Esophagus (tissue), 2 donors: ENCODE data around the gene COL13A1. TPM values are rescaled to one million over a fixed set of nuclear protein-coding genes. Genes with fewer than 3 reads are reported as not detected.

Experiments
- H3K27ac ChIP-seq, 2 donors: one replicate each; pipeline ENCODE4 v1.5.1; 2013; ENCODE audit warnings: low read depth in 2 of 2, mild to moderate bottlenecking in 2 of 2, inconsistent platforms in 1 of 2, low read length in 1 of 2, moderate library complexity in 1 of 2
- H3K27me3 ChIP-seq, 2 donors: one replicate each; pipeline ENCODE4 v1.6.1; 2013; ENCODE audit warnings: low read length in 2 of 2, control low read depth in 1 of 2, mild to moderate bottlenecking in 1 of 2; ENCODE audit not compliant: insufficient read depth in 2 of 2, control insufficient read depth in 1 of 2
- H3K36me3 ChIP-seq, 2 donors: one replicate each; pipeline ENCODE4 v1.6.1; 2013; ENCODE audit warnings: low read length in 1 of 2; ENCODE audit not compliant: control insufficient read depth in 2 of 2, insufficient read depth in 2 of 2
- H3K4me1 ChIP-seq, 2 donors: one replicate each; pipeline ENCODE4 v1.6.1; 2013; ENCODE audit warnings: low read length in 1 of 2; ENCODE audit not compliant: control insufficient read depth in 2 of 2, insufficient read depth in 2 of 2
- H3K4me3 ChIP-seq, 2 donors: one replicate each; pipeline ENCODE4 v1.5.1; 2013; ENCODE audit warnings: low read length in 2 of 2, mild to moderate bottlenecking in 2 of 2, low read depth in 1 of 2, moderate library complexity in 1 of 2
- H3K9me3 ChIP-seq, 2 donors: one replicate each; pipeline ENCODE4 v1.6.1; 2013; ENCODE audit warnings: mild to moderate bottlenecking in 2 of 2, low read depth in 1 of 2, low read length in 1 of 2, moderate library complexity in 1 of 2; ENCODE audit not compliant: control insufficient read depth in 2 of 2, insufficient read depth in 1 of 2
- WGBS, 2 donors: extraction: QIAGEN DNeasy Blood & Tissue Kit; methylation state at CpG; one replicate each; pipeline ENCODE4 v1.1.7; 2013; 5-methylcytosine and 5-hydroxymethylcytosine counted together
- polyA plus RNA-seq, 2 donors: library from polyadenylated mRNA; stranded (reverse); fragments of 200-250 nt; gene quantifications; one replicate each; pipeline ENCODE4 v1.2.3, GENCODE V29; 2013
- donor health status: healthy with polysubstance abuse.
- donor health status: Bipolar disorder and iron deficiency.

Gene COL13A1
- polyA plus RNA-seq, 2 donors = 0.95 to 2.0 TPM

- Histone ChIP-seq H3K27me3 (no peaks in the 10 kb centered on the region), H3K9me3 (no peaks in the 10 kb centered on the region), H3K27ac (no peak overlapping the region), H3K4me3 (no peak overlapping the region), H3K4me1 (peaks cover 0 to 20% of the 10 kb centered on the region in 2 donors), H3K36me3 (no peaks in the 10 kb centered on the region)
Measured at GRCh38 chr10:69958556-69958902, 156.8 kb downstream of the COL13A1 start.

GRCh38 chr10:69959911-69960310 lies 158.2 kb downstream of the COL13A1 start:
- Histone ChIP-seq H3K4me3 (no peak overlapping the region), H3K27ac (no peak overlapping the region), H3K27me3 (no peaks in the 10 kb centered on the region), H3K4me1 (peaks cover 0 to 15% of the 10 kb centered on the region in 2 donors), H3K9me3 (no peaks in the 10 kb centered on the region), H3K36me3 (no peaks in the 10 kb centered on the region)
- 62 to 75% methylated on average over 8 of the region's 8 CpGs for WGBS, 2 donors

- WGBS, 2 donors = 75 to 83% methylated on average over 4 of the region's 4 CpGs
- H3K27ac ChIP-seq = no peak overlapping the region
Measured at GRCh38 chr10:69960606-69960987, 158.9 kb downstream of the COL13A1 start.

DNA sequence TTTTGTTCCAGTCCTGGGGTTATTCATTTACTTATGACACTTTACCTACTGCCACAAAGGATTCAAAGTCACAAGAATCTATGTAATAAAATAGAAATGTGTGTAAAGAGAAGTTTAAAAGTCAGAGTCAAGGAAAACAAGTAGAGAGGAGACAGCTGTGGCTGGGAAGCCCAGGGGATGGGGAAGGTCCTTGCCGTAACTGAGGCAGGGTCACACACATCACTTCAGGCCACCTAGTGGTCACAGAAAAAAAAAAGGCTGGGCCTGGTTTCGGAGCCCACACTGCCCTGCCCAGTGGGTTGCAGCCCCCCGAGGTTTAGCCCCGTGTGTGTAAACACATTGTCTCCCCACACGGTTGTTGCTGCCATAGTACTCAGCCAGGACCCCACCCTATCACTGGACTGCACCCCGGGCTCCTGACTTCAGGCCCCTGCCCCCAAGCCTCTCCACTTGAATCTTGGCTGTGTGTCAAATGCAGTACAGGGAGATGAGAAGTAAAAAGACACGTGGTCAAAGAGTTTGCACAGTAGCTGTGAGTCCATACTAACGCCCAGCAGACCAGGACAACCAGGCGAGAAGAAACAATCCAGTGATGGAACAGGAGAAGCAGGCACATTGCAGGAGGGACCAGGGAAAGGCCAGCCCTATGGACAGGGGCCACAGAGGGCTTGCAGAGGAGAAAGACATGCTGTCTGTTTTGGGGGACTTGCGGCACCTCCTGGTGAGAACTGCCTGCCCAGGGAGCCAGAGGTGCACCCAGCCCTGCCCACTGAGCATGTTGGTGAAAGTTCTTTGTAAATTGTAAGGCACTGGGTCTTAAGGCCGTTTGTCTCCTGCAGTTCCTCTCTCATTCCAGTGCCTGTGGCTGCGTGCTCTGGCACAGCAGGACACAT lies 159.5 kb downstream of the COL13A1 start:
- Histone ChIP-seq H3K4me3 (no peak overlapping the region), H3K36me3 (no peaks in the 10 kb centered on the region), H3K4me1 (peaks cover 0 to 8% of the 10 kb centered on the region in 2 donors), H3K27ac (no peak overlapping the region), H3K27me3 (no peaks in the 10 kb centered on the region), H3K9me3 (no peaks in the 10 kb centered on the region)
- 52 to 59% methylated on average over 12 of the region's 12 CpGs for WGBS, 2 donors

More at GRCh38 chr10:69960606-69960987, 158.9 kb downstream of the COL13A1 start:
- H3K4me3 ChIP-seq = no peak overlapping the region
- H3K4me1 ChIP-seq = peaks cover 0 to 12% of the 10 kb centered on the region in 2 donors
- H3K36me3 ChIP-seq = no peaks in the 10 kb centered on the region
- H3K9me3 ChIP-seq = no peaks in the 10 kb centered on the region
- no peaks in the 10 kb centered on the region for H3K27me3 ChIP-seq

DNA sequence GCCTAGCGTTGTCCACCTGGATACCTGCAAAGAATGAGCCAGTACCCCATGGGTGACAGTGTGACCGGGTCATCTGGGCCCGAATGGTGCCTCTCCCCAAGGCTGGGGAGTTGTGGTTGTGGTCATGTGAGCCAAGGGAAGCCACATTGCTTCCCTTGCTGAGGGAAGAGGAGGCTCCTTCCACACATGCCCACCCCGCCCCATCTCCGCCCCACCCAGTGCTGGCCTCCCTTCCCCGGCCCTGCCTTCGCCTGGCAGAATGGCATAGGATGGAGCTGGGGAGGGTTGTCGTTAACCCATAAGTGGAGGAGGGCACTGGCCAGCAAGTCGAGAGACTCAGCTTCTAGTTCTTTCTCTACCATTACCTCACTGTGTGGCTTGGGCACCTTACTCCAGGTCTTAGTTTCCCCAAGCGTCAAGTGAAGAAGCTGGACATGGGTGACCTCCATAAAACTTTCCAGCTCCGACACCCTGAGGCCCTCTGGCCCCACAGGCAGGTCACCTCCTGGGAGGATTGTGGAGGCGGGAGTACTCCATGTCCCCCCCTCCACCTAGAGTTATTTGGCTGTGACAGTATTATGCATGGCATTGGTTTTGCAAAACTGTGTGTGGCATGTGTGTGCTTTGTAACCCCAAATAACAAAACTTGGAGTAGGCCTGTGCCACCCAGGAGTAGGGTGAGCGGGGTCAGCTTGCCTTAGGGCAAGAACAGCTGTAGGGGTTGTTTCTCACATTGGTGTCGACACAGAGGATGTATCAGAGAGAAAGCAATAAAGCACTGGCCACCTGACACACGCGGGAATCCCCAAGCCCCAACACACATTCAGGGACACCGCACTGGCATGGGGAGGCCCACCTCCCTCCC lies 160.4 kb downstream of the COL13A1 start:
- 83 to 84% methylated on average over 17 of the region's 17 CpGs for WGBS, 2 donors
- Histone ChIP-seq H3K36me3 (no peaks in the 10 kb centered on the region), H3K4me3 (no peak overlapping the region), H3K27ac (no peak overlapping the region), H3K4me1 (peaks cover 0 to 2% of the 10 kb centered on the region in 2 donors), H3K9me3 (no peaks in the 10 kb centered on the region), H3K27me3 (no peaks in the 10 kb centered on the region)

DNA sequence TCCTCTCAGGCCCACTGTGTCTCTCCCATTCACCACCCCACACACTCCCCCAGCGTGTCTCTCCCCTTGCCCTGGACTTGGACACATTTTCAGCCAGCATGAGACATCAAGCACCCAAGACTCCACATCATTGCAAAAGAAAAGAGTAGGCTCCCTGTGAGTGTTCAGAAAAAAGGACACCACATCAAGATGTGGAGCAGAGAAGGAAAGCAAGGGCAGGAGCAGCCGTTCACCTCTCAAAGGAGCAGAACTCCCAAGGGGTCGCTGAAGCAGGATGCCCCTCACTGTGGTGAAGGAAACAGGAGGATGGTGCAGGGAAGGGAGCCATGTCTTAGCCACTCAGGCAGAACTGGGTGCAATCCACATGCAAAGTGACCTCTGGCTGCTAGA lies 161.0 kb downstream of the COL13A1 start:
- no peak overlapping the region for H3K4me3 ChIP-seq
- no peaks in the 10 kb centered on the region for H3K36me3 ChIP-seq
- 74 to 80% methylated on average over 3 of the region's 3 CpGs for WGBS, 2 donors
- no peaks in the 10 kb centered on the region for H3K27me3 ChIP-seq
- H3K9me3 ChIP-seq = no peaks in the 10 kb centered on the region
- no peak overlapping the region for H3K27ac ChIP-seq
- H3K4me1 ChIP-seq = peaks cover 0 to 2% of the 10 kb centered on the region in 2 donors

- no peaks in the 10 kb centered on the region for H3K36me3 ChIP-seq
- H3K27me3 ChIP-seq = no peaks in the 10 kb centered on the region
- H3K27ac ChIP-seq = no peak overlapping the region
- H3K4me3 ChIP-seq = no peak overlapping the region
- whole genome bisulfite sequencing, 2 donors = 85 to 90% methylated on average over 7 of the region's 7 CpGs
- no peaks in the 10 kb centered on the region for H3K9me3 ChIP-seq
- H3K4me1 ChIP-seq = peaks cover 0 to 2% of the 10 kb centered on the region in 2 donors
Measured at GRCh38 chr10:69963178-69963834, 161.6 kb downstream of the COL13A1 start.

GRCh38 chr10:69963835-69964710 lies 162.4 kb downstream of the COL13A1 start:
- H3K9me3 ChIP-seq = no peaks in the 10 kb centered on the region
- peaks cover 0 to 2% of the 10 kb centered on the region in 2 donors for H3K4me1 ChIP-seq
- WGBS, 2 donors = 90 to 91% methylated on average over 13 of the region's 13 CpGs
- no peaks in the 10 kb centered on the region for H3K27me3 ChIP-seq
- H3K4me3 ChIP-seq = no peak overlapping the region
- no peak overlapping the region for H3K27ac ChIP-seq
- no peaks in the 10 kb centered on the region for H3K36me3 ChIP-seq

DNA sequence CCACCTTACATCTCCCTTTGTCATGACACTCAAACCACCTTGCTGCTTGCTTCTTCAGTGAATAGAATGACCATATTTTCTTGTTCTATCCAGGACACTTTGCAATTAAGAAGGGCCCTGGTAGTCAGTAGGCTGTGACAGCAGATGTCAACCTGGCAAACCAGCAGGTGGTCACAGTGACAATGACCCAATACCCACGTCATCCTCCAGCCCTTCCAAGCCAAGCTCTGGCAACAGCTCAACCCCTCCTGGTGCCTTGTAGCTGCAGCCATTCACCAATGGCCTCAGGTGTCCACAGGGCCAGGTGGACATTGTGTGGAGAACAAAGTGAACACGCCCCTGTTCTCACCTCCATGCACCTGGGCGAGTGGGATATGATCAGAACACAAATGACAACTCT lies 163.4 kb downstream of the COL13A1 start:
- H3K36me3 ChIP-seq = no peaks in the 10 kb centered on the region
- peaks cover 0 to 2% of the 10 kb centered on the region in 2 donors for H3K4me1 ChIP-seq
- WGBS, 2 donors = 70 to 79% methylated on average over 3 of the region's 3 CpGs
- H3K9me3 ChIP-seq = no peaks in the 10 kb centered on the region
- peaks cover 0 to 4% of the 10 kb centered on the region in 2 donors for H3K27me3 ChIP-seq
- H3K27ac ChIP-seq = no peak overlapping the region
- no peak overlapping the region for H3K4me3 ChIP-seq
